GM23338 (cell line): Measurements from ENCODE around the gene DCDC1. TPM values are rescaled to one million over a fixed set of nuclear protein-coding genes. Genes with fewer than 3 reads are reported as not detected.
"Not testable (repeated sequence)": the region's sequence is repeated elsewhere in the genome, so short reads cannot be mapped to it uniquely, and the experiment has no call there.

ENCODE experiments used
- ATAC-seq: fragments of 200-7000 bp; cut with Tn5 transposase; 3 replicates; pipeline ENCODE4 v1.9.1; 2020
- DNase-seq: peaks from one replicate; pipeline ENCODE4 v3.0.0-alpha.2; 2015; ENCODE audit warnings: low spot score
- H2AFZ ChIP-seq: fragments of 200-600 bp; sonication (generic); 2 replicates; pipeline ENCODE4 v1.8.0; 2016; ENCODE audit warnings: antibody characterized with exemption, mild to moderate bottlenecking, moderate library complexity
- H3F3A ChIP-seq: fragments of 200-600 bp; sonication (generic); replicated peaks from 2 replicates; pipeline ENCODE4 v1.8.0; 2017; ENCODE audit warnings: antibody characterized with exemption, mixed run types, low read depth
- H3K27ac ChIP-seq: fragments of 200-600 bp; sonication (generic); 2 replicates; pipeline ENCODE4 v1.6.1; 2016; ENCODE audit warnings: low read depth
- H3K27me3 ChIP-seq: fragments of 200-600 bp; sonication (generic); 2 replicates; pipeline ENCODE4 v1.8.0; 2016; ENCODE audit warnings: mild to moderate bottlenecking, mixed run types, moderate library complexity; ENCODE audit not compliant: insufficient read depth
- H3K36me3 ChIP-seq: fragments of 200-600 bp; sonication (generic); 2 replicates; pipeline ENCODE4 v1.8.0; 2016; ENCODE audit warnings: mild to moderate bottlenecking; ENCODE audit not compliant: insufficient read depth
- H3K4me1 ChIP-seq: fragments of 200-600 bp; sonication (generic); 2 replicates; pipeline ENCODE4 v1.8.0; 2016; ENCODE audit warnings: mild to moderate bottlenecking, moderate library complexity; ENCODE audit not compliant: insufficient read depth
- H3K4me2 ChIP-seq: fragments of 200-600 bp; sonication (generic); 2 replicates; pipeline ENCODE4 v1.7.1; 2017; ENCODE audit warnings: mixed run types
- H3K4me3 ChIP-seq: fragments of 200-600 bp; sonication (generic); 2 replicates; pipeline ENCODE4 v1.6.1; 2016; ENCODE audit warnings: mixed run types
- H3K79me2 ChIP-seq: fragments of 200-600 bp; sonication (generic); replicated peaks from 2 replicates; pipeline ENCODE4 v1.8.0; 2017; ENCODE audit warnings: mild to moderate bottlenecking; ENCODE audit not compliant: insufficient read depth
- H3K9me2 ChIP-seq: fragments of 200-600 bp; sonication (generic); 2 replicates; pipeline ENCODE4 v1.8.0; 2017; ENCODE audit not compliant: insufficient read depth
- H4K20me1 ChIP-seq: fragments of 200-600 bp; sonication (generic); replicated peaks from 2 replicates; pipeline ENCODE4 v1.8.0; 2017; ENCODE audit warnings: mild to moderate bottlenecking; ENCODE audit not compliant: insufficient read depth
- H3K27ac Mint-ChIP-seq: 2 replicates; pipeline ENCODE4 v1.8.0; 2020; ENCODE audit warnings: inconsistent platforms, mild to moderate bottlenecking, moderate library complexity, mixed read lengths
- H3K27me3 Mint-ChIP-seq: 3 replicates; pipeline ENCODE4 v1.8.0; 2022; ENCODE audit warnings: low read depth, mild to moderate bottlenecking, moderate library complexity, mixed read lengths, inconsistent platforms; ENCODE audit not compliant: insufficient read depth, poor library complexity
- H3K36me3 Mint-ChIP-seq: 3 replicates; pipeline ENCODE4 v1.8.0; 2021; ENCODE audit warnings: low read depth, mild to moderate bottlenecking, inconsistent platforms, moderate library complexity, mixed read lengths
- H3K4me1 Mint-ChIP-seq: 3 replicates; pipeline ENCODE4 v1.8.0; 2020; ENCODE audit warnings: mild to moderate bottlenecking, inconsistent platforms, mixed read lengths
- H3K4me3 Mint-ChIP-seq: 3 replicates; pipeline ENCODE4 v1.8.0; 2021; ENCODE audit warnings: moderate library complexity, mild to moderate bottlenecking, inconsistent platforms, mixed read lengths
- H3K9me3 Mint-ChIP-seq: 3 replicates; pipeline ENCODE4 v1.8.0; 2020; ENCODE audit warnings: moderate library complexity, mild to moderate bottlenecking, inconsistent platforms, mixed read lengths
- EZH2 ChIP-seq: fragments of 200-600 bp; sonication (generic); IDR thresholded peaks from one replicate; pipeline ENCODE4 v1.8.0; 2017; ENCODE audit warnings: antibody characterized with exemption, mild to moderate bottlenecking, low read depth; ENCODE audit not compliant: unreplicated experiment
- JUNB ChIP-seq: IDR thresholded peaks from one replicate; pipeline ENCODE4 v1.6.1; 2016; ENCODE audit warnings: antibody characterized with exemption; ENCODE audit not compliant: unreplicated experiment
- NANOG ChIP-seq: IDR thresholded peaks from 2 replicates; pipeline ENCODE4 v1.6.1; 2016; ENCODE audit warnings: antibody characterized with exemption, borderline replicate concordance
- POLR2AphosphoS5 ChIP-seq: IDR thresholded peaks from 2 replicates; pipeline ENCODE4 v1.6.1; 2016; ENCODE audit warnings: antibody characterized with exemption, low read depth
- polyA plus RNA-seq: library from polyadenylated mRNA; unstranded; fragments of >200 nt; fragmentation: Nextera tagmentation; extraction: Ambion mirVana; gene quantifications from 2 replicates; pipeline ENCODE4 v1.2.1, GENCODE V29; 2016
- total RNA-seq: library from RNA; depleted of rRNA; stranded (reverse); fragments of >200 nt; shearing (Covaris generic); gene quantifications from 2 replicates; pipeline ENCODE4 v1.2.3, GENCODE V29; 2014
- TF ChIP-seq, protein P1 (sequence below): IDR thresholded peaks from one replicate; pipeline ENCODE4 v1.6.1; 2018; ENCODE audit warnings: antibody characterized with exemption; ENCODE audit not compliant: unreplicated experiment

Gene DCDC1
- total and polyA plus RNA-seq, 2 experiments from 2014 or later, result 0.56 to 0.58 TPM

DNA sequence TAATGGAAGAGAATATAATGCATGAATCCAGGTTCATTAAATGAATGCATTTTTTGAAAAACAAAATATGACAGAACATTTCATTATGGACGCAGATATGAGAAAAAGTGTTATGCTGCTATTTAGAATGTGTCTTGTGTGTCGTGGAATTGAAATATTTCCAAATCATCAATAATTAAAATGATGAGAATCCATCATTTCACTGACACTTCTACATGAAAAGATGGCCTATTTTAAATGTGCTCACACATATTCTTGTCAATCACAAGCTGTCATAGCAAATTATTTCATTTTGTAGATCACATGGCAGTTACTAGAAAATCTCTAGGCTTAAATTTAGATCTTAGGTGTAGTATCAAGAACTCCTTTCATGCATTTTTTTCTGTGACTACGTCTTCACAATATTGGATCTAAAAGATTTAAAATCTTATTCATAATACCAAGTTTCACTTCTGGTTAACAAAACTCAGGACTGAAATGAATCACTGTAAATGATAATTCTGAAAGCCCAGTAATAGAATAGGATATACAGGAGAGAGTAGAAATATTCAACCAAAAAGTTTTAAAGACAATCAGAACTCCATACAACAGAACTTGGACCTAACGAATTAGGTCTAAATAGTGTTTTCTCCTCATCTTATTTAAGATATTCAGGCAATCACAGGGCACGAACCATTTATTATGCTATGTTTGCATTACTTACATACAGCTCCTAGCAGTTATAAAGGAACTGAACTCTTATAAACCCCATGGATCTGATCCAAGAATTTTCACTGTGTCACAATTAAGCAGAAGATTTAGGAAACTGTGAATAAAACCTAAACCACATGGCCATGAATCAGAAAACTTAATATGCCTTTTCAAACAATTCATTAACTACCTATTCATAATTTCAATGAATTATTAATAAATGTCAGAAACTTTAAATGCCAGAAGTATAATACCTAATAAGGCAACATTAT lies 67.7 kb downstream of the DCDC1 start (continued):
- TF ChIP-seq, protein P1, sequence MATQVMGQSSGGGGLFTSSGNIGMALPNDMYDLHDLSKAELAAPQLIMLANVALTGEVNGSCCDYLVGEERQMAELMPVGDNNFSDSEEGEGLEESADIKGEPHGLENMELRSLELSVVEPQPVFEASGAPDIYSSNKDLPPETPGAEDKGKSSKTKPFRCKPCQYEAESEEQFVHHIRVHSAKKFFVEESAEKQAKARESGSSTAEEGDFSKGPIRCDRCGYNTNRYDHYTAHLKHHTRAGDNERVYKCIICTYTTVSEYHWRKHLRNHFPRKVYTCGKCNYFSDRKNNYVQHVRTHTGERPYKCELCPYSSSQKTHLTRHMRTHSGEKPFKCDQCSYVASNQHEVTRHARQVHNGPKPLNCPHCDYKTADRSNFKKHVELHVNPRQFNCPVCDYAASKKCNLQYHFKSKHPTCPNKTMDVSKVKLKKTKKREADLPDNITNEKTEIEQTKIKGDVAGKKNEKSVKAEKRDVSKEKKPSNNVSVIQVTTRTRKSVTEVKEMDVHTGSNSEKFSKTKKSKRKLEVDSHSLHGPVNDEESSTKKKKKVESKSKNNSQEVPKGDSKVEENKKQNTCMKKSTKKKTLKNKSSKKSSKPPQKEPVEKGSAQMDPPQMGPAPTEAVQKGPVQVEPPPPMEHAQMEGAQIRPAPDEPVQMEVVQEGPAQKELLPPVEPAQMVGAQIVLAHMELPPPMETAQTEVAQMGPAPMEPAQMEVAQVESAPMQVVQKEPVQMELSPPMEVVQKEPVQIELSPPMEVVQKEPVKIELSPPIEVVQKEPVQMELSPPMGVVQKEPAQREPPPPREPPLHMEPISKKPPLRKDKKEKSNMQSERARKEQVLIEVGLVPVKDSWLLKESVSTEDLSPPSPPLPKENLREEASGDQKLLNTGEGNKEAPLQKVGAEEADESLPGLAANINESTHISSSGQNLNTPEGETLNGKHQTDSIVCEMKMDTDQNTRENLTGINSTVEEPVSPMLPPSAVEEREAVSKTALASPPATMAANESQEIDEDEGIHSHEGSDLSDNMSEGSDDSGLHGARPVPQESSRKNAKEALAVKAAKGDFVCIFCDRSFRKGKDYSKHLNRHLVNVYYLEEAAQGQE, result no peak
- no peak for TF ChIP-seq NANOG
- no peak for TF ChIP-seq EZH2

DNA sequence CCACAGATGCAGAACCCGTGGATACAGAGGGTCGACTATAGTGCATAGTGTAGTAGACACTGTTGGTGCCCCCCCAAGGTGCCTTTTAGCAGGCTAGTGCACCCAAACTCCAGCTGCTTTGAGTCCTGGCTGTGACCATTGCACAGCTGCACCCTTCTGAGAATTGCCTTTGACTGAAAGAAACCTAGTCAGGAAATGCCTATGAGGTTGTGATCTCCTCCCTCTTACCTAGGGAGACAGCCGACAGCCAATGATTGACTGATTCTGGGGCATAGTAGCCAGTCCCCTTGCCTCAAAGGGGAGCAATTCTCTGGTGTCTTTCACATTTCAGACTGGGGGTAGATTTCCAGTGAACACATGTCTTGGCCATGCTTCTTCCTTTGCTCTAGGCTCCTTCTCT lies 74.2 kb downstream of the DCDC1 start:
- ATAC-seq, result no peak
- H3K4me3 ChIP-seq, result no peak overlapping the region
- no peak for DNase-seq
- H3K4me2 ChIP-seq, result no peak overlapping the region
- no peaks in the 10 kb centered on the region for H3K36me3 ChIP-seq
- H3K27me3 Mint-ChIP-seq, result no peaks in the 10 kb centered on the region
- no peaks in the 10 kb centered on the region for H3K36me3 Mint-ChIP-seq
- no peaks in the 10 kb centered on the region for H3K27me3 ChIP-seq
- no peak overlapping the region for H3K4me3 Mint-ChIP-seq
- no peaks in the 10 kb centered on the region for H3K79me2 ChIP-seq
- 0 out of 3 replicates have a peak, but pooled peaks cover 3% of the 10 kb centered on the region for H3K4me1 Mint-ChIP-seq
- TF ChIP-seq EZH2 (no peak), POLR2AphosphoS5 (no peak), JUNB (no peak)
- no peaks in the 10 kb centered on the region for H3F3A ChIP-seq
- no peaks in the 10 kb centered on the region for H3K4me1 ChIP-seq
- H3K9me3 Mint-ChIP-seq, result no peaks in the 10 kb centered on the region
- no peak overlapping the region for H2AFZ ChIP-seq
- H3K27ac Mint-ChIP-seq, result no peak overlapping the region
- H3K27ac ChIP-seq, result no peak overlapping the region
- H4K20me1 ChIP-seq, result no peaks in the 10 kb centered on the region
- 0 out of 2 replicates have a peak, but pooled peaks cover 7% of the 10 kb centered on the region for H3K9me2 ChIP-seq

DNA sequence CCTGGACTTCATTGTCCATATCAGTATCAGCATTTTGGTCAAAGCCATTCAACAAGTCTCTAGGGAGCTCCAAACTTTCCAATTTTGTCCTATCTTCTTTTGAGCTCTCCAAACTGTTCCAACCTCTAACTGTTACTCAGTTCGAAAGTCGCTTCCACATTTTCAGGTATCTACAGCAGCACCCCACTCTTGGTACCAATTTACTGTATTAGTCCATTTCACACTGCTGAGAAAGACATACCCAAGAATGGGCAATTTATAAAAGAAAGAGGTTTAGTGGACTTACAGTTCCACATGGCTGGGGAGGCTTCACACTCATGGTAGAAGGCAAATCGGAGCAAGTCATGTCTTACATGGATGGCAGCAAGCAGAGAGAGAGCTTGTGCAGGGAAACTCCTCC lies 96.0 kb downstream of the DCDC1 start:
- H3F3A ChIP-seq, H3K9me2 ChIP-seq, H3K27ac ChIP-seq, H3K27me3 ChIP-seq, H2AFZ ChIP-seq, H3K4me1 ChIP-seq, H3K4me3 Mint-ChIP-seq, H3K27ac Mint-ChIP-seq, H3K4me2 ChIP-seq, H4K20me1 ChIP-seq, H3K4me1 Mint-ChIP-seq, H3K79me2 ChIP-seq, H3K4me3 ChIP-seq, DNase-seq, H3K27me3 Mint-ChIP-seq, ATAC-seq, H3K36me3 ChIP-seq: not testable (repeated sequence)
- Mint-ChIP-seq H3K36me3 (peaks cover 30% of the 10 kb centered on the region), H3K9me3 (peaks cover 47% of the 10 kb centered on the region)
